H1 (cell line): ENCODE data around the gene AGPS. TPM values are rescaled to one million over a fixed set of nuclear protein-coding genes. Genes with fewer than 3 reads are reported as not detected.

Source experiments
- GTF2F1 ChIP-seq: IDR thresholded peaks from 2 replicates; pipeline ENCODE4 v1.6.1; 2012; ENCODE audit warnings: low read depth, low read length, improper control_type of control experiment, borderline replicate concordance
- RAD21 ChIP-seq, 2 experiments: IDR thresholded peaks in 1 of 2; conservative IDR thresholded peaks in 1 of 2; 2 replicates each; pipeline ENCODE4 v1.6.1; 2011; ENCODE audit warnings: low read depth in 2 of 2, low read length in 2 of 2, improper control_type of control experiment in 1 of 2, inconsistent platforms in 1 of 2, mild to moderate bottlenecking in 1 of 2, moderate library complexity in 1 of 2
- polyA plus RNA-seq, 7 experiments: library from polyadenylated mRNA; depleted of rRNA in 3 of 7; stranded (reverse) in 5 of 7; unstranded in 2 of 7; fragments of >200 nt in 5 of 7; fragments of 200-250 nt in 2 of 7; gene quantifications; 1 replicate in 5 of 7; 2 replicates in 1 of 7; 4 replicates in 1 of 7; pipeline versions ENCODE4 v1.2.1 to v1.2.3, GENCODE V29; 2011 to 2013; ENCODE audit warnings: missing spikeins in 2 of 7, mixed read lengths in 2 of 7
- total RNA-seq: library from RNA; stranded (reverse); fragmentation: NEBNext Ultra II Directional; extraction: Animal tissue kit (Norgen Biotek cat#: 25700); gene quantifications from 2 replicates; pipeline ENCODE4 v1.2.1, GENCODE V29; 2021

The AGPS gene
- total and polyA plus RNA-seq, 2 of the 8 experiments (the other 6 are each of a cell fraction or from before 2014, with no cell fraction given): 7.3 to 57.8 TPM

- TF ChIP-seq GTF2F1 (no peak), RAD21 (IDR thresholded peaks at IDR 0.05 in 1 of 2, conservative IDR thresholded peaks at IDR 0.05 in 1 of 2; ENCODE audit: low read depth in 2 of 2, low read length in 2 of 2) (no peak)
These were observed 196.1 kb downstream of the AGPS start (continued) for GRCh38 chr2:177588671-177589070.
